GM12873 (cell line): ENCODE measurements around the gene HGD.

Experiments
- TF ChIP-seq, protein P1 (sequence below): IDR thresholded peaks from 2 replicates; pipeline ENCODE4 v1.5.1; 2012; ENCODE audit warnings: low read depth, mild to moderate bottlenecking, moderate library complexity, low read length, control low read depth; ENCODE audit not compliant: insufficient read depth; ENCODE audit errors: missing control alignments

The HGD gene

DNA sequence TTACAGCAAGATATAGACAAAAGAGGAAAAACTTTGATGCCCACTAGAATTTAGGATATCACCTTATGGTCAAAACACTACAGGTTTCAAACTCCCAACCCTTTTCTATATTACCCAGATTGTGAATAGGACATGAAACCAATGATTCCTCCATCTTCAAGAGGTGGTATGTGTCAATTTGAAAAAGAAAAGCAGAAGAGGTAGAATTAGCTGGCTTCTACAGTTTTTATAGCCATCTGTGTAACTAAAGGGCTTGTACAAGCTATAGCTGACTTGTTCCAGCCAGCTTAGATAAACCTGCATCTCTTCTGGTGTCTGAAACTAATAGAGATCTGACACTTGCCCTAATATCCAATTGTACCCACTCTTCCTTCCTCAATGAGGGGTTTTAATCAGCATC is 24.9 kb upstream of the HGD start:
- TF ChIP-seq, protein P1, sequence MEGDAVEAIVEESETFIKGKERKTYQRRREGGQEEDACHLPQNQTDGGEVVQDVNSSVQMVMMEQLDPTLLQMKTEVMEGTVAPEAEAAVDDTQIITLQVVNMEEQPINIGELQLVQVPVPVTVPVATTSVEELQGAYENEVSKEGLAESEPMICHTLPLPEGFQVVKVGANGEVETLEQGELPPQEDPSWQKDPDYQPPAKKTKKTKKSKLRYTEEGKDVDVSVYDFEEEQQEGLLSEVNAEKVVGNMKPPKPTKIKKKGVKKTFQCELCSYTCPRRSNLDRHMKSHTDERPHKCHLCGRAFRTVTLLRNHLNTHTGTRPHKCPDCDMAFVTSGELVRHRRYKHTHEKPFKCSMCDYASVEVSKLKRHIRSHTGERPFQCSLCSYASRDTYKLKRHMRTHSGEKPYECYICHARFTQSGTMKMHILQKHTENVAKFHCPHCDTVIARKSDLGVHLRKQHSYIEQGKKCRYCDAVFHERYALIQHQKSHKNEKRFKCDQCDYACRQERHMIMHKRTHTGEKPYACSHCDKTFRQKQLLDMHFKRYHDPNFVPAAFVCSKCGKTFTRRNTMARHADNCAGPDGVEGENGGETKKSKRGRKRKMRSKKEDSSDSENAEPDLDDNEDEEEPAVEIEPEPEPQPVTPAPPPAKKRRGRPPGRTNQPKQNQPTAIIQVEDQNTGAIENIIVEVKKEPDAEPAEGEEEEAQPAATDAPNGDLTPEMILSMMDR, result no peak

DNA sequence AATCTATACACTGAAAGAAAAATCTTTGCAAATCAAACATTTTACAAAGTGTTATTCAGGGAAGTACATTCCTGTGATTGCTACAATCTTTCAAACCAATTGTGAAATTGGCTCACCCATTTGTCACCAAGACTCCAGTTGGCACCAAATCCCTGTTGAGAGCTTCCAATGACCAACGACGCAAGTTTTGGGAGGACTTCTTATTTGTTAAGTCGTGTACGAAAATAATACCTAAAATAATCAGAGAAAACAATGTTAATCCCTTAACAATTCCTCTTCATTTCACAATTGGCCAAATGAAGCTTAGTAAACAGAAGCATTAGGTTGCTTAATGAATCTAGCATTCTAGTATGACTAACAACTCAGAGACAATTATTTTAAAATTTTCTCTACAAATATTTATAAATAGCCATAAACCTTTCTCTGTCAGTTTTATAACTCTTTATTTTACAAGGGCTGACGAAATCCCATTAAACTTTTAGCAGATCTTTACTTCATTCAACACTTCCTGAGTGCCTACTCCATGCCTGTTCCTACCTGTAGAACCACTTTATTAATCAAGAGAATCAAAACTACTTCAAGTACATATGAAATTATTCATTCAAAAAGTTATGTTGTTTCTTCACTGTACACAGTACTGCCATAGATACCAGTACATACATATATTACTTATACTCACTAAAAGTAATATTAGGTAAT is 24.0 kb upstream of the HGD start:
- TF ChIP-seq, protein P1, result no peak

DNA sequence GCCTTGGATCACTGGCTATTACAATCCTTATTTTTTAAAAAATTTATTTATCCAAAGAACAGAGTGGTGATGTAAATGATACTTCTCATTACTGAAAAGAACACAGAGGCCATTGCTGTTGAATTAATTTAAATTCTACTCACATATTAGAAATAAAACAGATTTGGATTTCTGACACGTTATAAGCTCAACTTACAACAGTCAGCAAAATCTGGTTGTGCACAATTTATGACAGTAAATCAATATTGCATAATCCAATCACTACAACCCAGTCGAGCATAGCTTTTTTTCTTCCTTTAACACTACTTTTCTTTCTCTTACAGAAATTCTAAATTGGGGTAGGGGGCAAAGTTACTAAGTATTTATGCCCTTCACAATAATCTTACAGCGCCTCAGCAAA is 17.3 kb upstream of the HGD start:
- TF ChIP-seq, protein P1, result no peak

DNA sequence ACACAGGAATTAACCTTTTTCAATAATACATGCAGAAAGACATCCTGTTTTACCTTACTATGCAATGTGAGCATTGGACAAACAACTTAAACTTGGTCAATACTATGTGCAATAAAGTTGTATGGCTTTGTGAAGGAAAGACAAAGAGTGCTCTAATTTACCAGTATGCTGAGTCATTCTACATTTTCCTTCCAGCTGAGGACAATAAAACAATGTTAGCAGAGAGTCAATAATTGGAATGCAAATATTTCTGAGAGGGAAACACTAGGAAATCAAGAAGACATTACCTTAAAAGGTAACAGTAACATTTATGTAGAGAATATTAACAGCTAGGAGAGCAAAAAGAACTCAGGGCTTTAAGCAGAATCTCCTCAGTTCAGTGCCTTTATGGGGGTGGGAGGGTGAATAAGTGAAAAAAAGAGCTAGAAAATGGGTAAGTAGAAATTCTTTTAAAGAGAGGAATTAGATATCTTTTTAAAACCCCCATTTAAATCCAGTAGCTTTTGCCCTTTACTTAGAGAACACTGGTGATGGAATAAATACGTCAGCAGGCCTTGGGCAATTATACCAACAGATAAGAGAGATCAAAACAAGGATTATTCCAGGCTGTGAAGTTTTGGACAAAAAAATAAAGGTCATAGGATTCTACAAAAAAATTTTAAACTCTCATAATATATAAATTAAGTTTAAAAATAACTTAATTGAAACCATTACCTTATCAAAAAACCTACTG is 11.6 kb upstream of the HGD start:
- TF ChIP-seq, protein P1, result no peak

DNA sequence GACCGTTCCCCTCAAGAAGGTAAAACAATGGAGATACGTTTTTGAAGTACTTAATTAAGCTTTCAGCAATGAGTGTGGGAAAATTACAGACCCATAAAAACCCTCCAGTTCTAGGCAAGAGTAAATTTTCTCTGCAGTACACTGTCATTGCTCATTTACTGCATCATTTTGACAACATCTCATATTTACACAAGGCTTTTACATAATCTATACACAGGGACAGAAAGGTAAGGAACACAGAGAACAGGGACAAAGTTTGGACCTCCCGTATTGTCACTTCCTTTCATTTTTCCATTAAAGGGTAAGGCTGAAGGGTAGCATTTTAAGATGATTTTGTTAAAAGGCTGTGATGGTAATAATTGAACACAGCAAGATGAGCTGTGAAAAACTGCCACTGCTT is 7.4 kb upstream of the HGD start:
- TF ChIP-seq, protein P1, result no peak

DNA sequence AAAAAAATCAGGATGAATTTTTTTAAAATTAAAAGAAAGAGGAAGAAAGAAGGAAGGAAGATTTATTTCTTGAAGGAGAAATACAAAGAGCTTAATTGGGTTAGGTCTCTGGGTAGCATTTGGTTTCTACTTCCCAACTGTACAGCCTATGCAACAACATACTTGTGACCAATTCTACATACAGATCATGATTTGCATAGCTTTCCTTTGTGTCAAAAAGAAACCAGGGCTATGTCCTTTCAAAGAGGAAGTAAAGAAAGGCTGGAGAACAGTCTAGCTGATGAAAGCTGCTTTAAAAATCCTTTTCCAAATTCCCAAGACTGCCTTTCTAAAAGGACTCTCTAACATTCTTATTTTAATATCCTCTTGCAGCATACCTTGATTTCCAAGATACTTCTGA is 6.1 kb upstream of the HGD start:
- TF ChIP-seq, protein P1, result no peak

DNA sequence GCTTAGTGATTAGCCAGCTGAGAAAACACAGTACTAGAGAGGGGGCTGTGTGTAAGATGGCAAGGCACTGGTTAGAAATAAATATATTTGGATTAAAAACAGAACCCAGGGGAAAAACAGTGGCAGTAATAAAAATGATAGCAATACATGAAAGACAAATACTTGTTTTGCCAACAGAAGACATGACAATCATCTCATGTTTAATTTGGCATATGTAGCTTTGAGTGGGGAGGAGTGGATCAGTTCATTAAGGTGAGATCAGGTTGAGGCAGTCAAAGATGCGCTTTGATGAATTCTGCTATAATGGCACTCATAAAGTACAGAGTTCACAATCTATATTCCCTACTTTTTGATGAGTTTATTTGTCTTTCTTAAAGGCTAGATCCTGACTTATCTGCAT is 3.4 kb upstream of the HGD start:
- TF ChIP-seq, protein P1, result no peak
